GM19240 (cell line): ENCODE results near the gene TRIM40.

Source experiments
- DNase-seq: peaks from one replicate; pipeline ENCODE4 v3.0.0; 2011; ENCODE audit warnings: low spot score; ENCODE audit not compliant: insufficient read length

Gene TRIM40

GRCh38 chr6:30135757-30136156, at the start of gene TRIM40:
Gene TRIM40 (plus strand): TSS chr6:30136140. CDS start chr6:30137037, 897 bp downstream.
- DNase-seq: no peak

- no peak for DNase-seq
Measured at GRCh38 chr6:30087876-30088275, 48.1 kb upstream of the TRIM40 start.

GRCh38 chr6:30091577-30092381, 44.2 kb upstream of the TRIM40 start:
- DNase-seq: no peak

GRCh38 chr6:30092852-30093543, 42.9 kb upstream of the TRIM40 start:
- DNase-seq: no peak

- no peak for DNase-seq
Measured at GRCh38 chr6:30093951-30094661, 41.8 kb upstream of the TRIM40 start.

- no peak for DNase-seq
Measured at GRCh38 chr6:30096829-30097228, 39.1 kb upstream of the TRIM40 start.

GRCh38 chr6:30097902-30098768, 37.8 kb upstream of the TRIM40 start:
- DNase-seq: no peak

- DNase-seq: no peak
Measured at GRCh38 chr6:30100154-30100553, 35.8 kb upstream of the TRIM40 start.

GRCh38 chr6:30100585-30101443, 35.1 kb upstream of the TRIM40 start:
- DNase-seq: no peak

GRCh38 chr6:30101444-30102413, 34.2 kb upstream of the TRIM40 start:
- peak; percentile 67 for DNase-seq

GRCh38 chr6:30102414-30102969, 33.4 kb upstream of the TRIM40 start:
- DNase-seq: no peak

- peak; percentile 77 for DNase-seq
Measured at GRCh38 chr6:30102970-30103871, 32.7 kb upstream of the TRIM40 start.

- DNase-seq: no peak
Measured at GRCh38 chr6:30103872-30104179, 32.1 kb upstream of the TRIM40 start.

GRCh38 chr6:30104661-30105060, 31.3 kb upstream of the TRIM40 start:
- no peak for DNase-seq

- no peak for DNase-seq
Measured at GRCh38 chr6:30111266-30111856, 24.6 kb upstream of the TRIM40 start.

- no peak for DNase-seq
Measured at GRCh38 chr6:30112402-30112994, 23.4 kb upstream of the TRIM40 start.
